Activated CD4-positive, CD25-positive, alpha-beta regulatory T cell (primary cell): ENCODE results near the gene CALM3.
A peak's percentile ranks its signal among the peaks of the same experiment; 100 is the strongest.
"Not testable (repeated sequence)": the region's sequence is repeated elsewhere in the genome, so short reads cannot be mapped to it uniquely, and the experiment has no call there.

Source experiments
- DNase-seq, 4 experiments: peaks; one replicate each; lab custom pipeline; 2025; lab: John Stamatoyannopoulos, UW

Gene CALM3

DNA sequence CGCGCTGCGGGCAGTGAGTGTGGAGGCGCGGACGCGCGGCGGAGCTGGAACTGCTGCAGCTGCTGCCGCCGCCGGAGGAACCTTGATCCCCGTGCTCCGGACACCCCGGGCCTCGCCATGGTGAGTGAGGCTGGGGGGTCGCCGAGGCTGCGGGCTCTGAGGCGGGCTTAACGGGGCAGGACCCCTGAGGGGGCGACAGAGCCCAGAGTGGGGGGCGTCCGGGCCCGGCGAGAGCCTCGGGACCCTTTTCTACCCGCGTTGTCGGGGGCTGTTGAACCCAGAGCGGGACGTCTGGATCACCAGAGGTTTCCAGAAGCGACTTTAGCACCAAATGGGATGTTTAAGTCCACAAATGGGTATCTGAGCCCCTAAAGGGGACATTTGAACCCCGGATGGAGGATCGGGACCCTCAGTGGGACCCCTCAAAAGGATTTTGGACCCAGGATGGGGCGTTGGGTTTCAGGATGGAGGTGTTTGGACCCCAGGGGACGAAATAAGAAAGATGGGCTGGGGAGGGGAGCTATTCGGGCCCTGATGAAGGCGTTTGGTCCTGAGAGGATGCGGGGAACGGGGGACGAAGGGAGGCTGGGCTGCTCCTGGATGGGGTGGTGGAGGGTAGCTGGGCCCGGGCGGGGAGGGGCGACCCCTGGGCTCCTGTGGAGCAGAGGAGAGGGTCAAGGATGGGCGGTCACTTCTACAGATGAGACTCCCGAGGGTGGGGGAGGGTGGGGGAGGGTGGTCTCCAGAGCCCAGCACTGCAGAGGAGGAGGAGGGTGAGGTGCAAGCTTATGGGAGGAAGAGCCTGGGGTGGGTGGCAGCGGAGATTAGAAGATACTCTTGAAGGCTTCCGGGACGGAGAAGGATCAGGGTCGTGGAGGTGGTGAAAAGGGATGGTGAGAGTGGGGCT, at the start of gene CALM3:
CALM3 (plus strand) TSS at position 13 of the 907 bp plus-strand sequence; CDS start at position 118, 105 bp downstream.
- DNase-seq = no peak

GRCh38 chr19:46552891-46553290, 48.2 kb upstream of the CALM3 start:
- no peak for DNase-seq

DNA sequence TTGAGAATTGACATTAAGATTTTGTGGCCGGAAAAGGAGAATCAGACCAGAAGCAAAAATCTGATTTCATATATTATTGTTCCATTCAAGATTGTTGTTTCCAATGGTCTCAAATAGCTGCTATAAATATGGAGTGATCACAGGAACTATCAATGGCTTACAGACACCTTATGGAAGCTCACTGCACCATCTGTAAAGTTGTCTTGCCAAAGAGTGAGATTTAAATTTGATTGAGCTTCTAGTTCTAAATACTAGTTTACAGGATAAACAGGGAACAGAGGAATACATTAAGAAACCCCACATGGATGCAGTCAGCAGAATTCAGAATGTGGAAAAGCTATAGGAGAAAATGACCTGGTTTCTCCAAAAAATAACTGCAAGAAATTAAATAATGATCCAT, 47.0 kb upstream of the CALM3 start:
- no peak for DNase-seq

GRCh38 chr19:46555628-46556280, 45.4 kb upstream of the CALM3 start:
- DNase-seq = no peak

DNA sequence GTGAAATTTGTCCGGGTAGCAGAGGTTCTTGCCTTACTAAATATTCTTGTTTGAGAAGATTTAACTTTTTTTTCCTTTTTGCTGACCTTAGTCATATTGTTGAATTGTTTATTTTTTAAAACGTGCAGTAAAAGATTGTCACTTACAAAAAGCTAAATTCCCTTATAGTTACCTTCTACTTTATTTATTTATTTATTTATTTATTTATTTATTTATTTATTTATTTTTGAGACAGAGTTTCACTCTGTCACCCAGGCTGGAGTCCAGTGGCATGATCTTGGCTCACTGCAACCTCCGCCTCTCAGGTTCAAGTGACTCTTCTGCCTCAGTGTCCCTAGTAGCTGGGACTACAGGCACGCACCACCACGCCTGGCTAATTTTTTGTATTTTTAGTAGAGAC, 44.7 kb upstream of the CALM3 start:
- not testable (repeated sequence) for DNase-seq

GRCh38 chr19:46559203-46559602, 41.9 kb upstream of the CALM3 start:
- no peak for DNase-seq

- not testable (repeated sequence) for DNase-seq
These were observed 41.5 kb upstream of the CALM3 start for GRCh38 chr19:46559675-46560074.

DNA sequence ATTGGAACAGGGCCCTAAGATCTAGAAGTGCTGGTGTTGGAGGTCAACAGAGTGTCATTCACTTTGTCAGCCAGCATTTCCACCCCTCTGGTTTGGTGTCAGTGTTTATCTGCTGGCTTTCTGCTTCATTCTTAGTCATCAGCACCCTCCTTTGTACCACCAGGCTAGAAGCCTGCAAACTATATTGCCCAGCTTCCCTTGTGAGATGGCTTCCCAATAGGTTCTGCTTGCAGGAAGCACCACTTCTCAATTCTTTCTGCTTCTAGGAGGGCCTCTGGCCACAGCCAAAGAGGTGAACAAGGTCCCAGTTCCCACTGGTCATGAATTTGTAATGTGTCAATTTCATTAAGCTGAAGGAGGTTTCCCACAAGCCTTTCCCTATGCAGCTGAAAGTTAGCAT, 36.4 kb upstream of the CALM3 start:
- DNase-seq = no peak

GRCh38 chr19:46571495-46571894, 29.6 kb upstream of the CALM3 start:
- no peak for DNase-seq

DNA sequence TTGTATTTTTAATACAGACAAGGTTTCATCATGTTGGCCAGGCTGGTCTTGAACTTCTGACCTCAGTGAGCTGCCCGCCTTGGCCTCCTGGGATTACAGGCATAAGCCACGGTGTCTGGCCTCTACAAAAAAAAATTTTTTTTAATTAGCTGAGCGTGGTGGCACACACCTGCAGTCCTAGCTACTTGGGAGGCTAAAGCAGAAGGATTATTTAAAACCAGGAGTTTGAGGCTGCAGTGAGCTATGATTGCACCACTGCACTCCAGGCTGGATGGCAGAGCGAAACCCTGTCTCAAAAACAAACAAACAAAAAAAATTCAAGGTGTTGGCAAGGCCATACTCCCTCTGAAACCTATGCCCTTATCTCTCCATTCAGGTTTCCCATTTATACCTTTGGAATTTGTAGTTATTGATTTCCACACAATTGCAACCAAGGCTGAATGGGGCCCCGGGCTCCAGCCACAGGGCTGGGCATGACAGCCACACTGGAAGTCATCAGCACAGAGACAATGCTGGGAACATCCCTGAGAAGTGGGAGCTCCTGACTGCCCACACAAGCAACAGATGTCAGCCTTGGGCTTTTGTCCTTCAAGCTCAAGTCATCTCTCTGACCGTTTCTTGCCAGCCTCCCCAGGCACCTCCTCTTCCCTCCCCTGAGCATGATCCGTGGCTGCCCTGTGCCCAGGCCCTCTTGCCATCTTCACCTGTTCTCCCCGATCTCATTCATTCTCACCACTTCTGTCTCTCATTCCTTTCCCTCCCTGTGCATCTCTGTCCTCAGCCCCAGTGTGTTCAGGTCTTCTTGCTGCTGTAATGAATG, 27.2 kb upstream of the CALM3 start:
- no peak for DNase-seq

DNA sequence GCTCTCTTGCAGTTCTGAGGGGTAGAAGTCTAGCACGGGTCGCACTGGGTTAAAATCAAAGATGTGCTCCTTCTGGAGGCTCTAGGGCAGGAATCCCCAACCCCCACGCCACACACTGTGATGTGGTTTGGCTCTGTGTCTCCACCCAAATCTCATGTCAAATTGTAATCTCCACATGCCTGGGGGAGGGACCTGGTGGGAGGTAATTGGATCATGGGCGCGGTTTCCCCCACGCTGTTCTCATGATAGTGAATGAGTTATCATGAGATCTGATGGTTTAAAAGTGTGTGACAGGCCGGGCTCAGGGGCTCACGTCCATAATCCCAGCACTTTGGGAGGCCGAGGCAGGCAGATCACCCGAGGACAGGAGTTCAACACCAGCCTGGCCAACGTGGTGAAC, 26.6 kb upstream of the CALM3 start:
- no peak for DNase-seq

DNA sequence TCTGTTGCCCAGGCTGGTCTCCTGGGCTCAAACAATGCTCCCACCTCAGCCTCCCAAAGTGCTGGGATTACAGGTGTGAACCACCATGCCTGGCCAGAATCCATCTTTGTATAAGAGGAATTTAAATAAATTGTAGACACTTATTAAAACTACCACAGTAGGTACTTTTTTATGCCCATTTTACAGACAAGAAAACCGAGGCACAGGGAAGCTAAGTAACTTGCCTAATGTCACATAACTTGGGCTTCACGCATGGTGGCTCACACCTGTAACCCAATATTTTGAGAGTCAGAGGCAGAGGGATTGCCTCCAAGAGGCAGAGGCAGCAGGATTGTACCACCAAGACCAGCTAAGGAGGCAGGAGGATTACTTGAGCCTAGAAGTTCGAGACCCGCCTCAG, 22.7 kb upstream of the CALM3 start:
- DNase-seq = no peak

DNA sequence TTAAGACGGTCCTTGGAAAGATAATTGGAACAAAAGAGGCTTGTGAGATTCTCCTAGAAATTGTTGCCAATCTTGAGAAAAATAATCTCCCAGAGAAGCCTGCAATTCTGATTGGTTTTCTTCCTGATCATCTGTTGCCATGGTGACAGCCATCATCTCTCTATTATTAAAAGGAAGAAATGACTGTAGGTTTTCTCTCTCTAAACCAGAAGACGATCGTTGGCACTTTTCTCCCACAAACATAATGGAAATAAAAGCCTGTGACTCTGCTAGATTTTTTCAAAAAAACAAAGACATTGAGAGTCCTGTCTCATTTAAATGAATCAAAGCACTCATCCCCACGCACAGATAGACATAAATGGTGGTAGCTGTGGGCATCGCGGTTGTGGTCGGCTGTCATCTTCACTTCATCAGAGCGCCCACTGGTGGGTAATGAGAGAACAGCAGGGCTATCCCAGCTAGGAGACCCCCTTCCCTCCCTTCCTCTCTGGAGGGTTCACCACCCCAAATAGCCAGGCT, 21.7 kb upstream of the CALM3 start:
- peak in 1 of 4 experiments; percentile 34 for DNase-seq

DNA sequence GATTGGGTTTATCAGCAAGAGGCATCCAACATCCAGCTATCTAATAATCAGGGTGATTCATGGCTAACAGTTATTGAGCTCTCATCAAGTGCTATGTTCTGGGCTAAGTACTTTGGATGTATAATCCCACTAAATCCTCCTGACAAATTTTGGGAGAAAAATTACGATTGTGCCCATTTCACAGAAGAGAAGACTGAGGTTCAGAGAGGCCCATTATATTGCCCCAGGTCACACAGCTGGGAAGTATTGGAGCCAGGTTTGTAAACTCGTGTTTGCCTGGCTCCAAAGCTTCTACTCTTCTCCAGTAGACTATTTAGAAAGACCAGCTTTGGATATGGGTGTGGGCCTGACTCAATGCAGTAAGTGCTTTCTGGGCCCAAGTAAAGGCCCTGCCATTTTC, 20.9 kb upstream of the CALM3 start:
- DNase-seq = no peak

GRCh38 chr19:46585539-46585938, 15.6 kb upstream of the CALM3 start:
- no peak for DNase-seq

- no peak for DNase-seq
These were observed 14.8 kb upstream of the CALM3 start for GRCh38 chr19:46586294-46586693.

GRCh38 chr19:46587861-46588260, 13.3 kb upstream of the CALM3 start:
- no peak for DNase-seq

GRCh38 chr19:46591254-46591653, 9.9 kb upstream of the CALM3 start:
- DNase-seq = no peak

- DNase-seq = no peak
These were observed 9.3 kb upstream of the CALM3 start for GRCh38 chr19:46591870-46592269.

DNA sequence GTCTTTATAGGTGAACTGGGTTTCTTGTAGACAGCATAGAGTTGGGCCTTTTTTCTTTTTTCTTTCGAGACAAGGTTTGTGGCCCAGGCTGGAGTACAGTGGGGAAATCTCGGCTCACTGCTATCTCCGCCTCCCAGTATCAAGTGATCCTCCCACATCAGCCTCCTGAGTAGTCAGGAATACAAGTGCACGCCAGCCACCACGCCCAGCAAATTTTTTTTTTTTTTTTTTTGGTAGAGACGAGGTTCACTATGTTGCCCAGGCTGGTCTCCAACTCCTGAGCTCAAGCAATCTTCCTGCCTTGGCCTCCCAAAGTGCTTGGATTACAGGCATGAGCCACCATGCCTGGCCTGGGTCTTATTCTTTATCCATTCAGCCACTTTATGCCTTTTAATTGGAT, 5.1 kb upstream of the CALM3 start:
- DNase-seq = no peak

DNA sequence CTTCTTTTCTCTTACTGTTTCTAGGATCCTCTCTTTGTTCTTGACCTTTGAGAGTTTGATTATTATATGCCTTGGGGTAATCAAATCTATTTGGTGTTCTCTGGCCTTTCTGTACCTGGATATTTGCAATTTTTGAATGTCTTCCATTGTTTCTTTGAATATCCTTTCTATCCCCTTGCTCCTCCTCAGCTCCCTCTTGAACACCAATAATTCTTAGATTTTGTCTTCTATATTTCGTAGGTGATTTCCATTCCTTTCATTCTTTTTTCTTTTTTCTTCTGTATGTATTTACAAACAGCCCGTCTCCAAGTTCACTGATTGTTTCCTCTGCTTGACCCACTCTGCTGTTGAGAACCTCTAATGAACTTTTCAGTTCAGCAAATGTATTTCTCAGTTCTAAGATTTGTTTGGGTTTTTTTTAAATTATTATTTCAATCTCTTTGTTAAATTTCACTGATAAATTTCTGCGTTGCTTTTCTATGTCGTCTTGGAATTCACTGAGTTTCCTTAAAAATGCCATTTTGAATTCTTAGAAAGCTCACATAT, 2.7 kb upstream of the CALM3 start:
- no peak for DNase-seq
